Gastrocnemius medialis (tissue), 4 donors: ENCODE results near the gene ARHGAP26.
"Not testable (repeated sequence)": the region's sequence is repeated elsewhere in the genome, so short reads cannot be mapped to it uniquely, and the experiment has no call there.

Source experiments
- POLR2A ChIP-seq, 2 donors: fragments of 450-650 bp; IDR thresholded peaks; one replicate each; pipeline ENCODE4 v1.6.1; 2017; ENCODE audit warnings: antibody characterized with exemption in 2 of 2, mild to moderate bottlenecking in 2 of 2, moderate library complexity in 2 of 2
- TF ChIP-seq, protein P1 (sequence below), 5 experiments: fragments of 450-650 bp in 3 of 5; fragments of 200-600 bp in 2 of 5; sonication (generic) in 2 of 5; IDR thresholded peaks in 4 of 5; conservative IDR thresholded peaks in 1 of 5; 1 replicate in 4 of 5; 2 replicates in 1 of 5; pipeline ENCODE4 v1.5.1; 2016 to 2019; ENCODE audit warnings: antibody characterized with exemption in 5 of 5, mild to moderate bottlenecking in 3 of 5, moderate library complexity in 3 of 5

DNA sequence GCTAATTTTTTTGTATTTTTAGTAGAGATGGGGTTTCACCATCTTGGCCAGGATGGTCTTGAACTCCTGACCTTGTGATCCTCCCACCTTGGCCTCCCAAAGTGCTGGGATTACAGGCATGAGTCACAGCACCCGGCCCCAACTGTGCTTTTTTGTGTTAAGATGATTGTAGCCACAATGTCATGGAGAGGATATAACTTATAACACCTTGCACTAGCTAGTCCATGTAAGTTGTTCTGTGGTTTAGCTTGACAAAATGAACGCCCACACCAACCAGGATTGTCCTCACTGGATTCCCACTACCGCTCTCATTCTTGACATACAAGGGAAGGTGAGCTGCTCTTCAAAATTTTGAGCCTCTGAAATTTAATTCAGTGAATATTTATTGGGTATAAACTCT, 182.7 kb downstream of the ARHGAP26 start:
- TF ChIP-seq, protein P1, sequence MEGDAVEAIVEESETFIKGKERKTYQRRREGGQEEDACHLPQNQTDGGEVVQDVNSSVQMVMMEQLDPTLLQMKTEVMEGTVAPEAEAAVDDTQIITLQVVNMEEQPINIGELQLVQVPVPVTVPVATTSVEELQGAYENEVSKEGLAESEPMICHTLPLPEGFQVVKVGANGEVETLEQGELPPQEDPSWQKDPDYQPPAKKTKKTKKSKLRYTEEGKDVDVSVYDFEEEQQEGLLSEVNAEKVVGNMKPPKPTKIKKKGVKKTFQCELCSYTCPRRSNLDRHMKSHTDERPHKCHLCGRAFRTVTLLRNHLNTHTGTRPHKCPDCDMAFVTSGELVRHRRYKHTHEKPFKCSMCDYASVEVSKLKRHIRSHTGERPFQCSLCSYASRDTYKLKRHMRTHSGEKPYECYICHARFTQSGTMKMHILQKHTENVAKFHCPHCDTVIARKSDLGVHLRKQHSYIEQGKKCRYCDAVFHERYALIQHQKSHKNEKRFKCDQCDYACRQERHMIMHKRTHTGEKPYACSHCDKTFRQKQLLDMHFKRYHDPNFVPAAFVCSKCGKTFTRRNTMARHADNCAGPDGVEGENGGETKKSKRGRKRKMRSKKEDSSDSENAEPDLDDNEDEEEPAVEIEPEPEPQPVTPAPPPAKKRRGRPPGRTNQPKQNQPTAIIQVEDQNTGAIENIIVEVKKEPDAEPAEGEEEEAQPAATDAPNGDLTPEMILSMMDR (IDR thresholded peaks at IDR 0.05 in 4 of 5, conservative IDR thresholded peaks at IDR 0.05 in 1 of 5): not testable (repeated sequence)
- TF ChIP-seq POLR2A (IDR thresholded peaks at IDR 0.05): not testable (repeated sequence)
